Measurements from ENCODE around the gene CCDC57. TPM values are rescaled to one million over a fixed set of nuclear protein-coding genes. Genes with fewer than 3 reads are reported as not detected.
A peak's percentile ranks its signal among the peaks of the same experiment; 100 is the strongest.

Gene CCDC57
- total RNA-seq, 1 donor from 2014 or later: 3.4 TPM

GRCh38 chr17:82053130-82053529 is 159.5 kb downstream of the CCDC57 start:
- DNase-seq (ENCODE audit: low read depth in 2 of 2): no peak

GRCh38 chr17:82052638-82053059 is 160.0 kb downstream of the CCDC57 start:
- DNase-seq (ENCODE audit: low read depth in 2 of 2): peak in 1 of 2 donors; percentile 15

- peak; percentile 57 to 58 for DNase-seq (ENCODE audit: low read depth in 2 of 2)
These were observed 160.6 kb downstream of the CCDC57 start, which contains the start of the genes GPS1 and RFNG for GRCh38 chr17:82051776-82052637. Gene GPS1 (plus strand): TSS chr17:82051898. CDS start chr17:82051932, 34 bp downstream. Gene RFNG (minus strand): TSS chr17:82051811. CDS start chr17:82051766, 45 bp downstream.

Other genes with a start within 250 kb of the CCDC57 start
- 17.7 and 23.2 TPM in 2 replicates for gene ASPSCR1, start 235.2 kb downstream of the CCDC57 start, total RNA-seq
- 30.1 and 31.5 TPM in 2 replicates for gene CENPX, start 190.0 kb downstream of the CCDC57 start, total RNA-seq
- 7.6 and 8.3 TPM in 2 replicates for gene LRRC45, start 189.5 kb downstream of the CCDC57 start, total RNA-seq
- gene RAC3, start 181.2 kb downstream of the CCDC57 start, total RNA-seq: 9.7 and 18.3 TPM in 2 replicates
- 35.5 and 37.7 TPM in 2 replicates for gene DCXR, start 175.1 kb downstream of the CCDC57 start, total RNA-seq
- 10.0 and 16.3 TPM in 2 replicates for gene RFNG, start 161.0 kb downstream of the CCDC57 start, total RNA-seq
- 61.9 and 64.1 TPM in 2 replicates for gene GPS1, start 160.9 kb downstream of the CCDC57 start, total RNA-seq
- 30.7 and 35.5 TPM in 2 replicates for gene DUS1L, start 147.0 kb downstream of the CCDC57 start, total RNA-seq
- 35.1 and 43.4 TPM in 2 replicates for gene FASN, start 114.6 kb downstream of the CCDC57 start, total RNA-seq
- gene SLC16A3, start 16.2 kb upstream of the CCDC57 start, total RNA-seq: 67.8 and 135 TPM in 2 replicates
- 38.8 and 41.3 TPM in 2 replicates for gene CSNK1D, start 60.9 kb upstream of the CCDC57 start, total RNA-seq
- under 0.01 TPM in 1 of 2 replicates, not detected in the other for gene CD7, start 104.8 kb upstream of the CCDC57 start, total RNA-seq
- 1.3 and 1.8 TPM in 2 replicates for gene SECTM1, start 120.9 kb upstream of the CCDC57 start, total RNA-seq
- gene TEX19, start 146.4 kb upstream of the CCDC57 start, total RNA-seq: not detected in 2 replicates
- not detected in 2 replicates for gene UTS2R, start 158.9 kb upstream of the CCDC57 start, total RNA-seq
- 9.8 and 13.3 TPM in 2 replicates for gene HEXD, start 205.5 kb upstream of the CCDC57 start, total RNA-seq
- gene OGFOD3, start 205.7 kb upstream of the CCDC57 start, total RNA-seq: 13.9 and 19.8 TPM in 2 replicates
- gene CYBC1, start 237.9 kb upstream of the CCDC57 start, total RNA-seq: 31.8 and 57.1 TPM in 2 replicates
- gene NARF, start 245.9 kb upstream of the CCDC57 start, total RNA-seq: 50.1 and 96.2 TPM in 2 replicates